GM19395 (cell line): Measurements from ENCODE around the gene USP33.
"Not testable (repeated sequence)": the region's sequence is repeated elsewhere in the genome, so short reads cannot be mapped to it uniquely, and the experiment has no call there.

Experiments
- ATAC-seq: cut with Tn5 transposase; IDR thresholded peaks from one replicate; pipeline ENCODE4 v1.9.1; 2021; ENCODE audit warnings: mild to moderate bottlenecking, moderate library complexity; ENCODE audit not compliant: unreplicated experiment

The USP33 gene

GRCh38 chr1:77759071-77760028 lies at the start of gene USP33:
Gene USP33, minus strand, starts transcription at chr1:77759852. Its CDS starts 18,155 bp downstream, at chr1:77741697.
- ATAC-seq, result peak; percentile 91

- ATAC-seq, result no peak
These were observed 43.7 kb upstream of the USP33 start for GRCh38 chr1:77803371-77803770.

- no peak for ATAC-seq
These were observed 42.4 kb upstream of the USP33 start for GRCh38 chr1:77802026-77802425.

GRCh38 chr1:77797991-77798390 lies 38.3 kb upstream of the USP33 start:
- ATAC-seq, result no peak

GRCh38 chr1:77796695-77797405 lies 37.2 kb upstream of the USP33 start:
- ATAC-seq, result no peak

GRCh38 chr1:77794550-77794949 lies 34.9 kb upstream of the USP33 start:
- no peak for ATAC-seq

- ATAC-seq, result not testable (repeated sequence)
These were observed 26.6 kb upstream of the USP33 start for GRCh38 chr1:77786093-77786741.

- ATAC-seq, result no peak
These were observed 23.5 kb upstream of the USP33 start for GRCh38 chr1:77783141-77783540.

GRCh38 chr1:77781683-77782082 lies 22.0 kb upstream of the USP33 start:
- no peak for ATAC-seq

GRCh38 chr1:77779529-77780281 lies 20.1 kb upstream of the USP33 start, which contains the start of gene MIGA1:
Gene MIGA1, plus strand, starts transcription at chr1:77779649. Its CDS starts 3,604 bp downstream, at chr1:77783253.
- ATAC-seq, result peak; percentile 96

GRCh38 chr1:77776007-77776700 lies 16.5 kb upstream of the USP33 start:
- no peak for ATAC-seq

- no peak for ATAC-seq
These were observed 8.4 kb upstream of the USP33 start for GRCh38 chr1:77768006-77768405.

GRCh38 chr1:77762072-77762476 lies 2.4 kb upstream of the USP33 start:
- ATAC-seq, result no peak

GRCh38 chr1:77757603-77758002 lies 2.0 kb downstream of the USP33 start:
- no peak for ATAC-seq

- no peak for ATAC-seq
These were observed 2.5 kb downstream of the USP33 start for GRCh38 chr1:77757066-77757584.

- ATAC-seq, result no peak
These were observed 3.4 kb downstream of the USP33 start for GRCh38 chr1:77756052-77756754.

- not testable (repeated sequence) for ATAC-seq
These were observed 10.2 kb downstream of the USP33 start for GRCh38 chr1:77749489-77749888.

- ATAC-seq, result no peak
These were observed 15.1 kb downstream of the USP33 start for GRCh38 chr1:77744576-77744975.

- ATAC-seq, result no peak
These were observed 17.6 kb downstream of the USP33 start for GRCh38 chr1:77742011-77742555.
